AG20443 (cell line): Measurements from ENCODE around the gene ZBTB8B.
"Not testable (repeated sequence)": the region's sequence is repeated elsewhere in the genome, so short reads cannot be mapped to it uniquely, and the experiment has no call there.

Experiments
- DNase-seq: peaks from one replicate; pipeline ENCODE4 v3.0.0; 2012; ENCODE audit warnings: low spot score, mixed read lengths

The ZBTB8B gene

GRCh38 chr1:32470431-32470830, 5.6 kb downstream of the ZBTB8B start:
- DNase-seq: no peak

GRCh38 chr1:32470991-32471694, 6.3 kb downstream of the ZBTB8B start:
- peak; percentile 40 for DNase-seq

- no peak for DNase-seq
Measured at GRCh38 chr1:32471695-32472362, 7.0 kb downstream of the ZBTB8B start.

- DNase-seq: not testable (repeated sequence)
Measured at GRCh38 chr1:32472966-32473365, 8.1 kb downstream of the ZBTB8B start.

GRCh38 chr1:32474954-32475353, 10.1 kb downstream of the ZBTB8B start:
- no peak for DNase-seq

- no peak for DNase-seq
Measured at GRCh38 chr1:32480003-32480402, 15.1 kb downstream of the ZBTB8B start.

- DNase-seq: no peak
Measured at GRCh38 chr1:32480761-32481160, 15.9 kb downstream of the ZBTB8B start.

GRCh38 chr1:32481788-32482187, 16.9 kb downstream of the ZBTB8B start:
- not testable (repeated sequence) for DNase-seq

GRCh38 chr1:32485554-32486255, 20.8 kb downstream of the ZBTB8B start:
- DNase-seq: no peak

GRCh38 chr1:32486463-32487113, 21.7 kb downstream of the ZBTB8B start:
- DNase-seq: no peak

GRCh38 chr1:32487182-32487581, 22.3 kb downstream of the ZBTB8B start:
- DNase-seq: no peak

- no peak for DNase-seq
Measured at GRCh38 chr1:32489774-32490454, 25.0 kb downstream of the ZBTB8B start.

- DNase-seq: no peak
Measured at GRCh38 chr1:32491386-32491785, 26.5 kb downstream of the ZBTB8B start.

GRCh38 chr1:32494196-32494595, 29.3 kb downstream of the ZBTB8B start:
- no peak for DNase-seq

- DNase-seq: no peak
Measured at GRCh38 chr1:32494711-32495337, 30.0 kb downstream of the ZBTB8B start.

- peak; percentile 25 for DNase-seq
Measured at GRCh38 chr1:32496127-32496526, 31.3 kb downstream of the ZBTB8B start.

GRCh38 chr1:32498751-32499150, 33.9 kb downstream of the ZBTB8B start:
- no peak for DNase-seq

GRCh38 chr1:32500387-32501209, 35.7 kb downstream of the ZBTB8B start:
- peak; percentile 95 for DNase-seq

- no peak for DNase-seq
Measured at GRCh38 chr1:32501865-32502264, 37.0 kb downstream of the ZBTB8B start.

- DNase-seq: no peak
Measured at GRCh38 chr1:32503153-32503552, 38.3 kb downstream of the ZBTB8B start.

GRCh38 chr1:32507021-32507420, 42.1 kb downstream of the ZBTB8B start:
- DNase-seq: no peak
